Measurements from ENCODE around the gene CENPQ.

- TF ChIP-seq CTCF (conservative IDR thresholded peaks at IDR 0.05; ENCODE audit: low read depth in 2 of 2) (no peak), EZH2 (IDR thresholded peaks at IDR 0.05; ENCODE audit: low read depth, unreplicated experiment) (no peak), EZH2phosphoT487 (IDR thresholded peaks at IDR 0.05; ENCODE audit: unreplicated experiment) (no peak), POLR2AphosphoS5 (IDR thresholded peaks at IDR 0.05; ENCODE audit: low read depth) (no peak), REST (IDR thresholded peaks at IDR 0.05; ENCODE audit: unreplicated experiment) (no peak)
Observed at GRCh38 chr6:49499126-49499525, 36.0 kb downstream of the CENPQ start.
